ENCODE data around the gene CACNA1I.
"Not testable (repeated sequence)": the region's sequence is repeated elsewhere in the genome, so short reads cannot be mapped to it uniquely, and the experiment has no call there.

The CACNA1I gene

GRCh38 chr22:39724390-39724789 lies 153.8 kb downstream of the CACNA1I start:
- no peak for DNase-seq

DNA sequence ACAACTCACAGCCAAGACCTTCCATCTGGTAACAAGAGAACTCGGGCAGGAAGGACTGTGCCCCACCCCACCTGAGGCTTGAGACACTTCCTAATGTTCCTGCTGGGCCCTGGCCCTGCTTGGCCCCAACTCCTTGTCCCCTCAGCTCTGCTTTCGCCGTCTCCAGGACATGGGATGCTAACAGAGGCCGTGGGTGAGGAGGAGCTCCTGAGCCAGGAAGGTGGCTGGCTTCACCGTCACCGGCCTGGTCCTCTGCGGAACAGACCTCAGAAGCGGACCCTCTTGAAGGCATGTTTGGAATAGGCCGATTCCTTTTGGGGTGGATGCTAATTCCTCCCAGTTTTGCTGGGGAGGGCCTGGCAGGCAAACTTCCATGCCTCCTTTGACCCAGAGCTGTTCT lies 154.3 kb downstream of the CACNA1I start:
- DNase-seq = no peak

DNA sequence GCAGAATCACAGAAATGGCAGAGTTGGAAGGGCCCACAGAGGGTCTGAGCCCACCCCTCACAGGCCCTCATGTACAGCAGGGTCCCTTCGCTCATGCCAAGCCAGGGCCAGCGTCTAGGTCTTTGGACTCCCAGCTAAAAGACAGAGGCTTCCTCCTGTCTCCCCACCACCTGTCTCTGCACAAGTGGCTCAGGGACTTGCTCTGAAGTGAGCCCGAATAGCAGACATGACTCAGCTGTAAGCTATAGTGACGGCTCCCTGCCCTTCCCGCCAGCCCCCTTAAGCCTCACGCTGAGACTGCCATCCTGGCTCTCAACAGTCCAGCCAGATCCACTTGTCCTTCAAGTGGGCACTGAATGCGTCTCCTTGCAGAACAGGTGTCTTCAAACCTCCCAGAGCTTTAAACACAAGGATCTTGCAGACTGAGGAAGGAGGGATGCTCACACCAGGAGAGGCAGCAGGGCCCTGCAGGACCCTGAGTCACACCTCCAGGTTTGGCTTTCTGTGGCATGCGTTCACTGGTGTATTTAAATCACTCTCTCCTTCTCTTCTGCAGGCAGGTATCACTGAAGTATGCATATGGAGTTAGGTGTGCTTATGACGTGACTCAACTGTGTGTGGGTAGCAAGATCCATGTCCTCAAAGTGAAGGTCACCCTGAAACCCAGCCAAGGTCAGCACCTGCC lies 154.9 kb downstream of the CACNA1I start:
- no peak for DNase-seq

DNA sequence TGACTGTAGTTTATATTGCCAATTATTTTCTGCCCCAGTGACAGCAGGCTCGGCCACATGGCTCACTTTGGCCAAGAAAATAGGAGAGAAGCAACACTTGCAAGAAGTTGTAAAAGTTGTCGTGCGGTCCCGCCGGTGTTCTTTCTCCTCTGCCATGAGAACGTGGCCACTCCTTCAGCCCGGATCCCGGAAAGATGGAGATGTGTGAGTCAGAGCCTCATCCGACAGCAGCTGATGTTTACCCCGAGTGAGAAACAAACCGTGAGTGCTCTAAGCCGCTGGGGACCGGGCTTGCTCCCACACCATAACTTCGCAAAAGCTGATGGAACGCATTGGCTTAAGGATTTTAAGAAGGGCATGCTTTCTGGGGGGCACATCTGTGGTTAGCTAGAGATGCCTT lies 157.0 kb downstream of the CACNA1I start:
- no peak for DNase-seq

- DNase-seq = no peak
These were observed 157.8 kb downstream of the CACNA1I start for GRCh38 chr22:39728236-39728860.

DNA sequence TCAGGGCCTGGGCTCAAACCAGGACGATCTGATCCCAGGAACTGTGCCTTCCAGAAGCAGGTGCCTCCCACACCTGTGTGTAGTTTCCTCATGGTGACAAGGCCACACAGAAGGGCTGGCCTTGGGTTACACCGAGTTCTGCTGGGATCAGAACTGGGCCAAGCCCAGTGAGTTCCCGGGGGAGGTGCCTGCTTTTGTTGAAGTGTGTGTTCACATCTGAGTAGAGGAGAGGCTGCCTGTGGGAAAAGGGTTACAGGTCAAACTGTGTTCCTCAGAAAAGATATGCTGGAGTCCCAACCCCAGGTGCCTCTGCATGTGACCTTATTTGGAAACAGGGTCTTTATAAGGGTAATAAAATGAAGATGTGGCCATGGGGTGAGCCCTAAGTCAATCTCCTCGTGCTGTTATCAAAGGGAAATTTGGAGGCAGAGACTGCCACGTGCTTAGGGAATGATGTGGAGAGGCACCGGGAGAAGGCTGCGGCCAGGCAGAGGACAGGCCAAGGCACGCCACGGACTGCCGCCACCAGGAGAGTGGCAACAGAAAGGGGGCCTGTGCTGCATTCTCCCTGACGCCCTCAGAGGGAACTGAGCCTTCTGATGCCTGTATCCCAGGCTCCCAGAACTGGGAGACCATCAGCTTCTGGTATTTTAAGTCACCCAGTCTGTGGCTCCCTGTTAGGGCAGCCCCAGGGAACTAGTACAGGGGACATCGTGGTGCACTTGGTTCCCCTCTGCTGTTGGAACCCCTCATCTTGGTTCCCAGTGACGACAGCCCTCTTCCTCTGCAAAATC lies 158.8 kb downstream of the CACNA1I start:
- DNase-seq = no peak

- no peak for DNase-seq
These were observed 160.9 kb downstream of the CACNA1I start for GRCh38 chr22:39731481-39731880.

GRCh38 chr22:39731881-39732555 lies 161.5 kb downstream of the CACNA1I start:
- no peak for DNase-seq

- no peak for DNase-seq
These were observed 162.1 kb downstream of the CACNA1I start for GRCh38 chr22:39732625-39733024.

DNA sequence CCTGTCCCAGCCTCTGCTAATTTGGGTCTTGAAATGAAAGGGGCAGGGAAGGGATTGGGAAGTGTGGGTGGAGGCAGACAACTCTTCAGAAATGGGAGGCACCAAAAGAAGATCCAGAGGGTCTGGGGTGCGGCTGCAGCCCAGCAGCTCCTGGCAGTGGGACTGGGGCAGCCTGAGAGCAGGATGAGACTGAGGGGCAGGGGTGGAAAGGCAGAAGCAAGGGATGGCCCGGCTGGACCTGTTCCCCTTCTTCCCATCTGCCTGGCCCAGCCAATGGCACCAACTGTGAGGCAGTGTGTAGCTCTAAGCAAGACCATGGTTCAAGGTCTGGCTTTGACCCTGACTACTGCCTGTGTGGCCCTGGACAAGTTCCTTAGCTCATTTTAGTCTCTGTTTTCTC lies 162.6 kb downstream of the CACNA1I start:
- DNase-seq = no peak

- DNase-seq = not testable (repeated sequence)
These were observed 163.5 kb downstream of the CACNA1I start for GRCh38 chr22:39734046-39734445.

DNA sequence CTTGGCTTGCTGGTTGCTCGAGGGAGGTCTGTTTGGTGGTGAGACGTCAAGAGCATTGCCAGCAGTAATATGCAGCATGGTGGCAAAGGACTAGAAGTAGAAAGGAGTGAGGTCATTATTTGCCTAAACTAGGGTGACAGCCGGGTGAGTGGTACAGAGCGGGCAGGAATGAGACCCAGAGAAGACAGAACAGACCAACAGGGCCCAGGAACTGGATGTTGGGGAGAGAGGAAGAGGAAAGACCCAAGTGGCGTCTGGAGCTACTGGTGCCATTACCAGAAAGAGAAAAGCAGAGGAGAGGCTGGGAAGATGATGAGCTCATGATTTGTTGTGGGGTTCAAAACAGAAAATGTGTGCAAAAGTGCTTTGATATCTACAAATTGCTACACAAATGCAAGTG lies 164.3 kb downstream of the CACNA1I start:
- DNase-seq = no peak

DNA sequence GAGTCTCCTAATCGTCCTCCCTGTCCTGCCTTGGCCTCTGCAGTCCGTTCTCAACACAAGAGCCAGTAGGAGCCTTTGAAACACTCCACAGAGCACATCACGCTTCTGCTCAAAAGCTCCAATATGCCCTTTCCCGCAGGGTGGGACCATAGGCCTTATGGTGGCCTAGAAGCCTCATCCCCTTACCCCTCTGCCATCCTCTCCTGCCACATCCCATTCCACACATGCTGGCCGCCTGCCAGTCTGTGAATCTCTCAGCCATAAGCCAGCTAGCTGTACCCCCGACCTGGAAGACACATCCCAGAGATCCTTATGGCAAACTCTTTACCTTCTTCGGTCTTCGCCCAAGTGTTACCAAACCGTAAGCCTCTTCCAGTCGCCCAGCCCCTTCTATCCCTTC lies 165.2 kb downstream of the CACNA1I start:
- no peak for DNase-seq

DNA sequence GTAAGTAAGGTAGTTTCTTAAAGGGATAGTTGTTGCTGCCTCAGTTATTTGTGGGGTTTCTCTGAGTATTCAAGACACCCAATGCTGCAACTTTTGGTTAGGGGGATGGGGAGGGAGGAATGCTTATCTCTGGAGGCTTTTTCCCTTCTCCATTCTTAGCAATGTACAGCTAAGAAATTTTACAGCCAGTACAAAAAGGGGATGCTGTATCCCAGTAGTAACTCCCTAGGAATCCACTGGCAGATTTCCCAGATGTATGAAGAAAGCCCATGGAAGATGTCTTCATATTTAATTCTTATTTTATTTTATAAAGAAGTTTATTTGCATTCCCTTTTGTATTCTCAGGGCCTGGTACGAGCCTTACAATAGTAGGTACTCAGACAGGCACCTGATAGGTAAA lies 168.2 kb downstream of the CACNA1I start:
- DNase-seq = no peak
